Right renal cortex interstitium (tissue), 3 donors: ENCODE measurements around the gene TTC23. TPM values are rescaled to one million over a fixed set of nuclear protein-coding genes. Genes with fewer than 3 reads are reported as not detected.

ENCODE experiments used
- DNase-seq, 3 donors: peaks; one replicate each; pipeline ENCODE4 v3.0.0-alpha.2; 2013; ENCODE audit warnings: low read depth in 3 of 3, low spot score in 2 of 3
- polyA plus RNA-seq, 3 donors: library from polyadenylated mRNA; unstranded; fragments of 120-200 nt; gene quantifications; one replicate each; pipeline ENCODE4 v1.2.1, GENCODE V29; 2013; ENCODE audit not compliant: insufficient read length in 3 of 3

The TTC23 gene
- polyA plus RNA-seq, 3 donors = 28.2 to 34.0 (median 31.6) TPM

- DNase-seq = no peak
Measured at GRCh38 chr15:99168601-99169580, 80.5 kb downstream of the TTC23 start.

DNA sequence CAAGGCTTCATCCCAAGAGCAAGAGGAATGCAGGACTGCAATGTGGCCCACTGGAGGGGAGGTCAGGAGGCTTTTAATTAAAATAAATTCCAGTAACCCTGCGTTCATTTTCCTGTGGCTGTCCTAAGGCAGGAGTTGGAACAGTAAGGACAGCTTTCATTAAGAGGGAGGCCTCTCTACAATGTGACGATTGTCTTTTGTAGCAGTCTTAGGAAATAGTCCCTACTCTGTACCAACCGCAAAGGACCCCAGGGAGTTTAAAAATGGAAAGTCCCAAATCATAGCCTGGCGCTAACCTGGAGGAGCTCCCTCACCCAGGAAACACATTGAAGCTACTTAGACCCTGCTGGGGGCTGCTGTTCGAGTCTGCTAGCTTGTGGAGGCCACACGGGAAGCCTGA, 81.7 kb downstream of the TTC23 start:
- no peak for DNase-seq

GRCh38 chr15:99167201-99167600, 82.2 kb downstream of the TTC23 start:
- no peak for DNase-seq

DNA sequence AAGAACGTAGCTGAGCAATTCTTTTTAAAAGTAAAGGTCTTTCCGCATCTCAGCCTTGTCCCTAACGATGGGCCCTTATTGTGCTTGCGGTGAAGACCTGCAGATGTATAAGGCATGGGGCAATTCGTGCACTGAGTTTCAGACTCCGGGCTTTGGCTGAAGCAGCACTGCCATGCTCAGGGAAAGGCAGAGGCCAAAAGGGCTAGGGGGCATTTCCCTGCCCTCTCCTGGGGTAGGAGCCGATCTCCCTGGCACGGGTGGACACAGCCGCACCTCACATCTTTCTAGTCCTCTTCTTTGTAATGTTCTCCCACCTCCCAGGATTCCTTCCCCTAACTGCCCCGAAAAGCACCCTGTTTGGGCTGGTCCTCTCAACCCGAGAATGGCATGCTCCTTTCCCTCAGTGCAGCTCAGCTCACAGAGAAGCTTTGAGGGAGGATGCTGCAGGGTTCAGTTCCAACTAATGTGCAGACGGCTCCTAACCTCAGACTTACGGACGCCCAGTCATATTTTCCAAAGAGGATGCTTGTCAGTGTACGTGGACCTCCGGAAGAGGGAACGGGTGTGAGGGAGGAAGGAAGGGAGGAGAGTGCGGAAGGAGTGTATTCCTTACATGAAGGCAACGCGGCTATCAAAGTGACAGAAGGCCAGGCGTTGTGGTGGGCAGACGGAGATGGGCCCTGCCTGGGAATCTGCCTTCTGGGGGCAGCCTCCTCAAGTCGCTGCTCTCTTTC, 83.3 kb downstream of the TTC23 start:
- DNase-seq = no peak

DNA sequence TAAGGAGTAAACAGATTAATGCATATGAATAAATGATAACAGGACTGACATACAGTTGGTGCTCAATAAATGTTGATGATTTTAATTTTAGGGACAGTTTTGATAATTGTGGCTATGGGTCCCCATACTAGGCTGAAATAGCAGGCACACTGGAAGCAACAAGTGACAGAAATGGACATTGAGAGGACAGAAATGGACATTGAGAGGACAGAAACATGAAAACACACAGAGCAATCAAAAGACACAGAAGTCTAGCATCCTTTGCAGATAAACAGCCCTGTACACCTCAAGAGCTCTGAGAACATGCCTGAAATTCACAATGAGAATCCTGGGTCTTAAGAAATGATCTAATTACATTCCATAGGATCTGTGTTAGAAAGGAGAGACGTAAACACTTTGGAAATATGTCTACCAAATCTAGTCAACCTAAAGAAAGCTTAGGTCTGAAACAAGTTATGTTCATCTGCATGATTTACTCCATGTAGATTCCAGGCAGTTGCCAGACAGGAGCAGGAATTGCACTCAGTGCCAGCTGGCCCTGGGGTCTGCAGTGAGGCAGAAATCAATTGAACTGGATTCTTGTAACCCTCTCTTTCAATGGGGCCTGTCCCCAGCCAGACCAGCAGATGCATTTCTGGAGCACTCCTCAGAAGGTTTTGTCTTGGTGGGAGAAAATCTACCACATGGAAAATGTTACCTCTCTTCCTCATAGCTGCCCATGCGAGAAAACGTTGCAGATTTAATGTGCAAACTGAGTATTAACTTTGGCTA, 84.2 kb downstream of the TTC23 start:
- no peak for DNase-seq

DNA sequence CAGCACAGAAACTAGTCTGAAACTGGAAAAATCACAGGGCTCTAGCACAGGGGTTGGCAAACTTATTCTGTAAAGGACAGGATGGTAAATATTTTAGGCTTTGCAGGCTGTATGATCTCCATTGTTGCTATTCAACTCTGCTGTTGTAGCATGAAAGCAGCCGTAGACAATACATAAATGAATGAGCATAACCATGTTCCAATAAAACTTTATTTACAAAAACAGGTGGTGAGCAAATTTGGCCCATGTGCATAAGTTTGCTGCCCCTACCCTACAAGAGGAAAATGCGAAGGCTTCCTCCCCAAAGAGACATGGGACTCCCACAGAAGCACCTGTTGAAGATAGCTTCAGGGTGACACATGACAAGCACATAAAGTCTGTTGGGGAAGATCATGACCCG, 85.3 kb downstream of the TTC23 start:
- no peak for DNase-seq

DNA sequence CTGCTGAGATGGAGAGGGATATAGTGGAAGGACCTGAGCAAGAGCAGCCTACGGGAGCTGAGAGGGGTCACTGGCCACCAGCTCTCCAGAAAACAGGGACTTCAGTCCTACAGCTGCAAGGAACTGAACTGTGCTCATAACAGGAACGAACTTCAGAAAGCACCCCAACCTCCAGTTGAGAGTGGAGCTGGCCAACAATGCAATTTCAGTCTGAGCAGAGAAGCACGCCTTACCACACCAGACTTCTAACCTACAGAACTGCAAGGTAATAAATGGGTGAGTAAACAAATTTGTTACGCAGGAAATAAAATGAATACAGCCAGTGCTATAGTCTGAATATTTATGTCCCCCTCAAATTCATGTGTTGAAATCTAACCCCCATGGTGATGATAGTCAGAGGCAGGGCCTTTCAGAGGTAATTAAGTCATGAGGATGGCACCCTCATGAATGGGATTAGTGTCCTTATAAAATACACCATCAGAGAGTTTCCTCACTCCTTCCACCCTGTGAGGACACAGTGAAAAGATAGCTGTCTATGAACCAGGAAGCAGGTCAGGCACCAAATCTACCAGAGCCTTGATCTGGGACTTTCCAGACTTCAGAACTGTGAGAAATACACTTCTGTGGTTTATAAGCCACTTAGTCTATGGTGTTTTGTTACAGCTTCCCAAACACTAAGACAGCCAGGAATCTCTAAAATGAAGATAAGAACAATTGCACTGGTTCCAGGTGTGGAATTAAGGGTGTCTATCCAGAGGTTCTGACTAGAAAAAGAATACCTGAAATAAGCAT, 85.9 kb downstream of the TTC23 start:
- no peak for DNase-seq

DNA sequence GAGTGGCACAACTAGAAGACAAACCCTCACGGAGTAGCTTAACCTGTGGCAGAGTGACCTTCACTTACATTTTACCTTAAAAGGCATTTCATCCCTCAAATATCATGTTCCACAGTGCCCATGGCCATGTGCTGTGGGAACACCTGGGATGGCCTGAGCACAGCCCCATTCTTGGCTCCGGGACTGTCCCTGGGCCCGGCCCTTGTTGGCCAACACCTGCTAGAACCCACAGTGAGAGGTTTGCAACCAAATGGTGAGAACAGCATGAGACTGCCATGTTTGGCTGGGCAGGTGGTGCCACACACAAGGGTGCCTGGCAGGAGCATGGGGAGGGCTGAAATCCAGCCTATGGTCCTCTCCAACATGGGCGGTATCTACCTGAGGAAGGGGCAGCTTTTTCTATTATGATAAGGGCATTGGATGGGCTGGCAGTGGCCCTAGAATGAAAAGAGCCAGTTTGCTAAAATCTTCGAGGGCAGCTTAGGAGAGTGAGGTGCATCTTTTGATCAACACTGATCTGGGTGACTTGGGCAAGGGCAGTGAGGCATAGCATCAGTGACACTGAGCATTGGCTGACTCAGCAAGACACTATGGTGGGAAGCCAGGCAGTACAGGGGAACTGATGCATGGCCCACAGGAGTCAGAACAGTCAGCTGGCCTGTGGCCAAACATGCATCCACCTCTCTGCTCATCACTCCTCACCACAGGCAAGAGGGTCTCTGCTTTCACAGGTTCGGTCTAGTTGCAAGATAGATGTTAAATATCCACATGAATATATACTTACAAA, 90.6 kb downstream of the TTC23 start:
- DNase-seq = no peak

GRCh38 chr15:99157456-99157855, 91.9 kb downstream of the TTC23 start:
- DNase-seq = no peak

GRCh38 chr15:99155961-99156443, 93.4 kb downstream of the TTC23 start:
- DNase-seq = no peak

GRCh38 chr15:99154271-99154670, 95.1 kb downstream of the TTC23 start:
- no peak for DNase-seq

DNA sequence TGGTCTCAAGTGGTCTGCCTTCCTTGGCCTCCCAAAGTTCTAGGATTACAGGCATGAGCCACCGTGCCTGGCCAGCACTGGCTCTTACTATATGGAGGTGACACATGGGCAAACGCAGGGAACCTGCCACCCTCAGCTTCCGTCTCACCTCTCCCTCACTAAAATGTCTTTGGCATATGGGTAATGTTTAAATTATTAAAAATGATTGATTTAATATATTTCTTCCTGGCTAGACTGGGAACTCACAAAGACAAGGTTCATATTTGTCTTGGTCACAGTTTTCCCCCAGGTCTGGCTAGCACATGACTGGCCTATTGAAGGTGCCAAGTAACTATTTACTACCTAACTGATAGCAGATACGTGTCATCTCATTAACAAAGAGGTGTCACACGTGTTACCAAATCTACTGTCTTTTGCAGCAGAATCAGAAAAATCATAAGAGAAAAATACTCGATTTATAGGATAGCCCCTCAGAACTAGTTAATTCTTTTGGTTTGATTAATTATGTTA, 96.3 kb downstream of the TTC23 start:
- DNase-seq = no peak

DNA sequence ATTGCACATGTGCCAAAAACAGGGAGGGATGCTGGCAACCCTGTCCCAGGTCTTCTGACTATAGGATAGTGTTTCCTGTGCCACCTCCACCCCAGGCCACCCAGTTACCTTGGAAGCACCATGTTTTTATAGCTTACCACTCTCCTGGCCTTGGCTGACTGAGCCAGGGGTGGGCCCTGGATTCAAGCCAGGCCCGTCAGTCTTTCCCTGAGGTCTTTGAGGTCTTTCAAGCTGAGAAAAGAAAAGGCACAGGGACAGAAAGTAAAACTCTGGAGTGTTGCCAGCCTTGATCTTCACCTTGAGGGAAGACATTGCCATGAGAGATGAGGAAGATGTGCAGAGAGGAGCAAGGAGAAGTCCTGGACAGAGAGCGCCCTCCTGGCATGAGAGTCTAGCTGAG, 98.2 kb downstream of the TTC23 start:
- DNase-seq = no peak

DNA sequence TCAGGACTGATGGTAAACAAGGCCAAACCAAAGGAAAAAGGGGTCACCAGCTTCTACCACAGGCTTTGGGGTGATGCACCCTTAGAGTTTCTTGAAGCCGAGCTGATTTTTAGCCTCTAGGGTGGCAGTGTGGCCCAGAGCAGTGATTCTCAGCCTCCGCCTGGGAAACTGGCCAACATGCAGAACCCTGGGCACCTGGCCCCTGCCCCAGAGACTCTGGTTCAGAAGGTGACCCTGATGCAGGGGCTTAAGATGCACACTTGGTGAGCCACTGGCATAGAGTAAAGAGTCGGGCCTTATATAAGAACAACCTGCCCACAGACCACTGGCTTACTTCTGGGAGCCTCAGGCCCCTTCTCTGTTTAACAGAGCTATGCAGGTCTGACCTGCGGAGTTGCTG, 100.0 kb downstream of the TTC23 start:
- DNase-seq = no peak

DNA sequence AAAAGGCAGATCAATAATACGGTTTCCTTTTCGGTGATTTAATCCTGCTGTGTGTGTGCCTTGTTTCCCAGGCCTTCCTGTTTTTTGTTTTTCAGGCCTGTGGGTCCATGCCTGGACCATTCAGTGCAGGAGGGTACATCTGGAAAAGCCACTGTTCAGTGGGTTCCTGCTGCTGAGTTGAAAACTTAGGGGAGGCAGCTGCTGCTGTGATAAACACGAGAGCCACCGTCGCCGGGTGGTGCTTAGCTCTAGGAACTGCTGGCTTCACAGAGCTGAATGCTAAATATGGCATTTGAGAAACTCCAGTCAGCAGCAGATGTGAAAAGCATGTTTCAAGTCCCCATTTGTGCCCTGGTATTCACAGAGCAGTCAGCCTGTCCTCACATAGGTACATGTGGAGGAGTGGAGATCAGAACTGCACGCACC, 100.5 kb downstream of the TTC23 start:
- no peak for DNase-seq

GRCh38 chr15:99146661-99147060, 102.7 kb downstream of the TTC23 start:
- no peak for DNase-seq

DNA sequence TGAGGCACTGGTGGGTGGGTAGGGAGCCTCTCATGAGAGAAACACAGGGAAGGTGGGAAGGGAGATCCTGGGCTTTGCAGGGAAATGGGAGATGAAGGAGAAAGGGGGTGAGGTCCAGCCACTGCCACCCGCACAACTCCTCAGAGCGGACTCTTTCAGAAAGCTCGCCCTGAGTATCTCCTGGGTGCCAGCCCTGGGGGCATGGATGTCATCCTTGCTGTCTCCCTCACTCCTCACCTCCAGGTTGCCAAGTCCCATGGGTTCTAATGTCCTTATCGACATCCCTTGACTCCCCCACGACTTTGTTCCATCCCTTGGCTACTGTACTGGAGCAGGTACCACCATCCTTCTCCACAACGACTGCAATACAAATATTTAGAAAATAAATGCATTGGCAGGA, 103.6 kb downstream of the TTC23 start:
- DNase-seq = no peak

- no peak for DNase-seq
Measured at GRCh38 chr15:99145005-99145404, 104.4 kb downstream of the TTC23 start.
